Measurements from ENCODE around the gene MSI2. TPM values are rescaled to one million over a fixed set of nuclear protein-coding genes. Genes with fewer than 3 reads are reported as not detected.
"Not testable (repeated sequence)": the region's sequence is repeated elsewhere in the genome, so short reads cannot be mapped to it uniquely, and the experiment has no call there.

Gene MSI2
- total RNA-seq, 4 donors from 2014 or later: 19.7 to 35.8 (median 22.4) TPM

DNA sequence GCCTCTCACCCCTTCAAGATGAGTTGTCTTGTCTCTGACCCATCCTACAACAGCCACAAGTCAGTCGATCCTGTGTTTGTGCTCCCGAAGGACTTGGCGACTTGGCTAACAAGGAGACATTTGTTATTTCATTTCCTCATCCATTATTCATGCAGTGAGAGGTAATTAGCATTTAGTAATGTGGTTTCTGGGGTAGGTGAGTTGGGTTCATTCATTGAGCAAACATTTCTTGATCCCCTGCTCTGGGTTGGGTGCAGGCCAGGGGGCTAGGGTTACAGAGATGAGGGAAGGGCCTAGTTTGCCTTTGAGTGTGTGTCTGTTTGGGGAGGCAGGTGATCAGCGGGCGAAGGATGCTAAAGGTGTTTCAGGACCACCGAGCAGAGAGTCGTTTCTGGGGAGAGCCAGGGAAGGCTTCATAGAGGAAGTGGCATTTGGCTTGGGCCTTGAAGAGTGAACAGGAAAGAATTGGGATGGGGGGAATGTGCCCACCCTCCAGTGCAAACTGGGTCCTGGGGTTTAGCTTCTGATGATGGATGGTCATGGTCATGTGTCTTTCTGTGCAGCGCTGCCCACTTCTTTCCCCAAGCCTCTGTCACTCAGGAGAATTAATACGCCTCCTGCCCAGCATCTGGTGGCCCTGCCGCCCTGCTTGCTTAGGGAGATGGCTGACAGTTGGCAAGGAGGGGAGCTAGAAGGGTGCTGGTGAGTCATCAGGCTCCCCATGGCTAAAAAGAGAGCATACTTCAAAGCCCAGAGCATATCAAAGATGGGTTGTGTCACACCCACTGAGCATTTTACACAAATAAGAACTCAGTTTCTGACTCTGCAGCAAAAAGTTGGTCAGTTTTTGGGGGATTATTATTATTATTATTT, 38.5 kb downstream of the MSI2 start:
- Histone ChIP-seq H3K4me1 (no peaks in the 10 kb centered on the region), H3K27me3 (no peaks in the 10 kb centered on the region), H3K27ac (no peak overlapping the region), H3K36me3 (peaks cover 6% of the 10 kb centered on the region), H3K4me3 (no peak overlapping the region), H3K9me3 (no peaks in the 10 kb centered on the region)
- no peak for TF ChIP-seq POLR2A (IDR thresholded peaks at IDR 0.05)
- TF ChIP-seq POLR2AphosphoS5 (IDR thresholded peaks at IDR 0.05): no peak
- no peak for TF ChIP-seq EP300 (IDR thresholded peaks at IDR 0.05)
- TF ChIP-seq, protein P1, sequence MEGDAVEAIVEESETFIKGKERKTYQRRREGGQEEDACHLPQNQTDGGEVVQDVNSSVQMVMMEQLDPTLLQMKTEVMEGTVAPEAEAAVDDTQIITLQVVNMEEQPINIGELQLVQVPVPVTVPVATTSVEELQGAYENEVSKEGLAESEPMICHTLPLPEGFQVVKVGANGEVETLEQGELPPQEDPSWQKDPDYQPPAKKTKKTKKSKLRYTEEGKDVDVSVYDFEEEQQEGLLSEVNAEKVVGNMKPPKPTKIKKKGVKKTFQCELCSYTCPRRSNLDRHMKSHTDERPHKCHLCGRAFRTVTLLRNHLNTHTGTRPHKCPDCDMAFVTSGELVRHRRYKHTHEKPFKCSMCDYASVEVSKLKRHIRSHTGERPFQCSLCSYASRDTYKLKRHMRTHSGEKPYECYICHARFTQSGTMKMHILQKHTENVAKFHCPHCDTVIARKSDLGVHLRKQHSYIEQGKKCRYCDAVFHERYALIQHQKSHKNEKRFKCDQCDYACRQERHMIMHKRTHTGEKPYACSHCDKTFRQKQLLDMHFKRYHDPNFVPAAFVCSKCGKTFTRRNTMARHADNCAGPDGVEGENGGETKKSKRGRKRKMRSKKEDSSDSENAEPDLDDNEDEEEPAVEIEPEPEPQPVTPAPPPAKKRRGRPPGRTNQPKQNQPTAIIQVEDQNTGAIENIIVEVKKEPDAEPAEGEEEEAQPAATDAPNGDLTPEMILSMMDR (IDR thresholded peaks at IDR 0.05): no peak
- DNase-seq (ENCODE audit: low spot score in 2 of 2): no peak
- WGBS: 73% methylated on average over 10 of the region's 10 CpGs

DNA sequence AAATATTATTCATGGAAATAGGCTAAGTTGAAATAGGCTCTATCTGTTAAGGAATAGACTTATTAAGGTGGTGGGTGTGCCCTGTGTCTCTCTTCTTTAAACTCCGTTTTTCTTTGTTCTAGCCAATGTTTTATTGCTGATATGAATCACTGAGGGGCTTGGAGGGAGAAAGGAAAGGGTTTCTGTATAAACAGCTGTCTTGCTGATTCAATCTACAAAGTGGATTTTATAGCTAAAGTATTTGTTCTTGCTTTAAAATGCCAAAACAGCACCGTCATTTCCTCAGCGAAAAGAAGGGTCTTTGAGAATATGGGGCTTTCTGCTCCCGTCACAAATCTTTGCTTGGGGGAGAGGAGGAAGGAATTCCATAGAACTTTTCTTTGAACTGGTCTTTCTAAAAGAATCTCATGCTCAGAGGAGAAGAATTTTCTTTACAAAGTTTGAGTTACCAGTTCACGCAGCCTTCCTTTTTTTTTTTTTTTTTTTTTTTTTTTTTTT, 39.3 kb downstream of the MSI2 start:
- Histone ChIP-seq H3K27me3 (no peaks in the 10 kb centered on the region), H3K36me3 (peaks cover 6% of the 10 kb centered on the region), H3K4me1 (no peaks in the 10 kb centered on the region), H3K4me3 (no peak overlapping the region), H3K9me3 (no peaks in the 10 kb centered on the region), H3K27ac (no peak overlapping the region)
- TF ChIP-seq EP300 (IDR thresholded peaks at IDR 0.05): no peak
- TF ChIP-seq POLR2A (IDR thresholded peaks at IDR 0.05): no peak
- TF ChIP-seq, protein P1 (IDR thresholded peaks at IDR 0.05): no peak
- no peak for TF ChIP-seq POLR2AphosphoS5 (IDR thresholded peaks at IDR 0.05)
- DNase-seq (ENCODE audit: low spot score in 2 of 2): no peak
- WGBS: 78% methylated on average over 5 of the region's 5 CpGs

DNA sequence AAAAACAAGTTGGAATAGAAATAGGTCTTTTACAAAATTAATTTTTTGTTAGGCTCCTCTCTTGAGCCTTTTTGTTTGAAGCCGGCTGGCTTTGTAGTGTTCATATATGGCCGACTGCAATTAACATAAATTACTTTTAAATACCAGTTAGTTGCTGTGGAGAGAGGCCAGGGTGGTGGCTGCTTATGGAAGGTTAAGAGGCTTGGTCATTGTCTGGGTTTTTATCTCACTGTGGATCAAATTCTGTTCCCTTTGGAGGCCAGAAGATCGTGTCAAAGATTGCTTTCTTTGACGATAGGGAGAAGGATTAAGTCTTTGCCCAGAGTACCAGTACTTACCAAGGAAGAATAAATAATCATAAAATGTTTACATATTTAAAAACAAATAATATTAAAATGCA, 39.9 kb downstream of the MSI2 start:
- Histone ChIP-seq H3K4me3 (no peak overlapping the region), H3K27ac (no peak overlapping the region), H3K36me3 (peaks cover 6% of the 10 kb centered on the region), H3K4me1 (no peaks in the 10 kb centered on the region), H3K27me3 (no peaks in the 10 kb centered on the region), H3K9me3 (no peaks in the 10 kb centered on the region)
- WGBS: 79% methylated on average over 4 of the region's 4 CpGs
- no peak for DNase-seq (ENCODE audit: low spot score in 2 of 2)
- no peak for TF ChIP-seq EP300 (IDR thresholded peaks at IDR 0.05)
- TF ChIP-seq POLR2A (IDR thresholded peaks at IDR 0.05): no peak
- TF ChIP-seq, protein P1 (IDR thresholded peaks at IDR 0.05): no peak
- TF ChIP-seq POLR2AphosphoS5 (IDR thresholded peaks at IDR 0.05): no peak

DNA sequence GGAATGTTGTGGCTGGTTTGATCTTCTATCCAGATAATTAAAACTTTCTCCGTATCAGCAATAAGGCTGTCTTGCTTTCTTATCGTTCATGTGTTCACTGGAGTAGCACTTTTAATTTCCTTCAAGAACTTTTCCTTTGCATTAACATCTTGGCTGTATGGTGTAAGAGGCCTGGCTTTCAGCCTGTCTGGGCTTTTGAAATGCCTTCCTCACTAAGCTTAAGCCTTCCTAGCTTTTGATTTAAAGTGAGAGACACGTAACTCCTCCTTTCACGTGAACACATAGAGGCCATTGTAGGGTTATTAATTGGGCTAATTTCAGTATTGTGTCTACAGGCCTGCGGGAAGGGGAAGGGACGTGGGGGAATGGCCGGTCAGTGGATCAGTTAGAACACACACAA, 42.9 kb downstream of the MSI2 start:
- 88% methylated on average over 7 of the region's 7 CpGs for WGBS

DNA sequence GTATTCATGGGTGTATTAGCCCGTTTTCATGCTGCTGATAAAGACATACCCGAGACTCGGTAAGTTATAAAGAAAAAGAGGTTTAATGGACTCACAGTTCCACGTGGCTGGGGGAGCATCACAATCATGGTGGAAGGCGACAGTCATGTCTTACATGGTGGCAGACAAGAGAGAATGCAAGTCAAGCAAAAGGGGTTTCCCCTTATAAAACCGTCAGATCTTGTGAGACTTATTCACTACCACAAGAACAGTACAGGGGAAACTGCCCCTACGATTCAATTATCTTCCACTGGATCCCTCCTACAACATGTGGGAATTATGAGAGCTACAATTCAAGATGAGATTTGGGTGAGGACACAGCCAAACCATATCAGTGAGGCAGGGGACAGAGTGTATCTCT, 44.3 kb downstream of the MSI2 start:
- H3K9me3 ChIP-seq; H3K27me3 ChIP-seq; DNase-seq (ENCODE audit: low spot score in 2 of 2); H3K4me3 ChIP-seq; H3K27ac ChIP-seq; H3K36me3 ChIP-seq; H3K4me1 ChIP-seq: not testable (repeated sequence)
- 94% methylated on average over 7 of the region's 7 CpGs for WGBS

More for the DNA sequence above, 42.9 kb downstream of the MSI2 start:
- Histone ChIP-seq H3K27ac (no peak overlapping the region), H3K4me3 (no peak overlapping the region), H3K4me1 (no peaks in the 10 kb centered on the region), H3K27me3 (no peaks in the 10 kb centered on the region), H3K36me3 (peaks cover 6% of the 10 kb centered on the region), H3K9me3 (no peaks in the 10 kb centered on the region)
- TF ChIP-seq, protein P1 (IDR thresholded peaks at IDR 0.05): no peak
- no peak for DNase-seq (ENCODE audit: low spot score in 2 of 2)

All from suprapubic skin (tissue), 4 donors.